Endodermal cell (in vitro differentiated cells): ENCODE data around the gene AZIN2. TPM values are rescaled to one million over a fixed set of nuclear protein-coding genes. Genes with fewer than 3 reads are reported as not detected.
A peak's percentile ranks its signal among the peaks of the same experiment; 100 is the strongest.
"Not testable (repeated sequence)": the region's sequence is repeated elsewhere in the genome, so short reads cannot be mapped to it uniquely, and the experiment has no call there.

Source experiments
- DNase-seq: peaks from one replicate; pipeline ENCODE4 v3.0.0-alpha.2; 2017
- H3K27ac ChIP-seq: 2 replicates; pipeline ENCODE4 v1.5.1; 2013; ENCODE audit warnings: mild to moderate bottlenecking, low read depth, low read length, moderate library complexity
- H3K27me3 ChIP-seq: 2 replicates; pipeline ENCODE4 v1.6.1; 2013; ENCODE audit warnings: mild to moderate bottlenecking, low read length, moderate library complexity; ENCODE audit not compliant: insufficient read depth, control insufficient read depth, poor library complexity, severe bottlenecking
- H3K36me3 ChIP-seq: 2 replicates; pipeline ENCODE4 v1.7.0; 2013; ENCODE audit warnings: mild to moderate bottlenecking, low read length, moderate library complexity; ENCODE audit not compliant: control insufficient read depth, insufficient read depth
- H3K4me1 ChIP-seq: one replicate; pipeline ENCODE4 v1.7.0; 2013; ENCODE audit warnings: low read length; ENCODE audit not compliant: control insufficient read depth, insufficient read depth
- H3K4me3 ChIP-seq: 2 replicates; pipeline ENCODE4 v1.5.1; 2013; ENCODE audit warnings: mild to moderate bottlenecking, low read length, moderate library complexity
- H3K9ac ChIP-seq: 2 replicates; pipeline ENCODE4 v1.6.1; 2013; ENCODE audit warnings: mild to moderate bottlenecking, low read length, moderate library complexity; ENCODE audit not compliant: poor library complexity, severe bottlenecking; ENCODE audit errors: extremely low read depth
- H3K9me3 ChIP-seq: 2 replicates; pipeline ENCODE4 v1.6.1; 2013; ENCODE audit warnings: mild to moderate bottlenecking, low read length, moderate library complexity; ENCODE audit not compliant: control insufficient read depth
- H3K27ac Mint-ChIP-seq: 2 replicates; pipeline ENCODE4 v1.8.0; 2020; ENCODE audit warnings: mixed read lengths
- H3K27me3 Mint-ChIP-seq: 2 replicates; pipeline ENCODE4 v1.8.0; 2021; ENCODE audit warnings: mild to moderate bottlenecking, mixed read lengths; ENCODE audit not compliant: insufficient read depth
- H3K36me3 Mint-ChIP-seq: 2 replicates; pipeline ENCODE4 v1.8.0; 2020; ENCODE audit warnings: low read depth, mixed read lengths
- H3K4me1 Mint-ChIP-seq: 2 replicates; pipeline ENCODE4 v1.8.0; 2020; ENCODE audit warnings: mixed read lengths
- H3K4me3 Mint-ChIP-seq: 2 replicates; pipeline ENCODE4 v1.8.0; 2020; ENCODE audit warnings: mild to moderate bottlenecking, moderate library complexity, mixed read lengths
- H3K9me3 Mint-ChIP-seq: 2 replicates; pipeline ENCODE4 v1.8.0; 2020; ENCODE audit warnings: mild to moderate bottlenecking, mixed read lengths
- WGBS, 2 experiments: methylation state at CpG; one replicate each; pipeline versions ENCODE4 v1.1.5 to v1.1.7; 2013; ENCODE audit warnings: missing lambda C conversion rate in 2 of 2, mixed read lengths in 1 of 2; ENCODE audit not compliant: insufficient coverage in 1 of 2, insufficient read length in 1 of 2; 5-methylcytosine and 5-hydroxymethylcytosine counted together
- total RNA-seq, 2 donors: library from RNA; stranded (reverse); fragmentation: NEBNext Ultra II Directional in 1 of 2; extraction: Animal tissue kit (Norgen Biotek cat#: 25700) in 1 of 2; gene quantifications; 2 replicates in 1 of 2; 3 replicates in 1 of 2; pipeline ENCODE4 v1.2.1, GENCODE V29; 2021
- TF ChIP-seq, protein P1 (sequence below): fragments of 200-600 bp; sonication (generic); conservative IDR thresholded peaks from 2 replicates; pipeline ENCODE4 v1.5.0; 2021; ENCODE audit warnings: antibody characterized with exemption, mild to moderate bottlenecking

Gene AZIN2
- total RNA-seq, 2 donors from 2014 or later, result 1.7 to 3.0 TPM

GRCh38 chr1:33057095-33057494 lies 23.9 kb upstream of the AZIN2 start:
- WGBS, 2 experiments, result 86 to 89% methylated on average over 2 of the region's 2 CpGs
- no peak overlapping the region for H3K4me3 ChIP-seq
- Mint-ChIP-seq H3K27me3 (peaks cover 19% of the 10 kb centered on the region), H3K9me3 (peaks cover 28% of the 10 kb centered on the region), H3K36me3 (peaks cover 4% of the 10 kb centered on the region), H3K27ac (no peak overlapping the region), H3K4me1 (no peaks in the 10 kb centered on the region), H3K4me3 (no peak overlapping the region)
- H3K27ac ChIP-seq, result no peak overlapping the region
- no peaks in the 10 kb centered on the region for H3K36me3 ChIP-seq
- H3K27me3 ChIP-seq, result no peaks in the 10 kb centered on the region
- no peak for DNase-seq
- H3K9ac ChIP-seq, result no peak overlapping the region
- peaks cover 12% of the 10 kb centered on the region for H3K9me3 ChIP-seq
- TF ChIP-seq, protein P1, sequence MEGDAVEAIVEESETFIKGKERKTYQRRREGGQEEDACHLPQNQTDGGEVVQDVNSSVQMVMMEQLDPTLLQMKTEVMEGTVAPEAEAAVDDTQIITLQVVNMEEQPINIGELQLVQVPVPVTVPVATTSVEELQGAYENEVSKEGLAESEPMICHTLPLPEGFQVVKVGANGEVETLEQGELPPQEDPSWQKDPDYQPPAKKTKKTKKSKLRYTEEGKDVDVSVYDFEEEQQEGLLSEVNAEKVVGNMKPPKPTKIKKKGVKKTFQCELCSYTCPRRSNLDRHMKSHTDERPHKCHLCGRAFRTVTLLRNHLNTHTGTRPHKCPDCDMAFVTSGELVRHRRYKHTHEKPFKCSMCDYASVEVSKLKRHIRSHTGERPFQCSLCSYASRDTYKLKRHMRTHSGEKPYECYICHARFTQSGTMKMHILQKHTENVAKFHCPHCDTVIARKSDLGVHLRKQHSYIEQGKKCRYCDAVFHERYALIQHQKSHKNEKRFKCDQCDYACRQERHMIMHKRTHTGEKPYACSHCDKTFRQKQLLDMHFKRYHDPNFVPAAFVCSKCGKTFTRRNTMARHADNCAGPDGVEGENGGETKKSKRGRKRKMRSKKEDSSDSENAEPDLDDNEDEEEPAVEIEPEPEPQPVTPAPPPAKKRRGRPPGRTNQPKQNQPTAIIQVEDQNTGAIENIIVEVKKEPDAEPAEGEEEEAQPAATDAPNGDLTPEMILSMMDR, result no peak
- no peaks in the 10 kb centered on the region for H3K4me1 ChIP-seq

- TF ChIP-seq, protein P1, result no peak
- DNase-seq, result no peak
- H3K9ac ChIP-seq, result no peak overlapping the region
- no peak overlapping the region for H3K4me3 ChIP-seq
- Mint-ChIP-seq H3K4me3 (no peak overlapping the region), H3K27me3 (peaks cover 19% of the 10 kb centered on the region), H3K4me1 (no peaks in the 10 kb centered on the region), H3K36me3 (peaks cover 2% of the 10 kb centered on the region), H3K27ac (no peak overlapping the region), H3K9me3 (peaks cover 52% of the 10 kb centered on the region)
- H3K9me3 ChIP-seq, result peaks cover 35% of the 10 kb centered on the region
- no peaks in the 10 kb centered on the region for H3K36me3 ChIP-seq
- 92 to 100% methylated on average over 1 to 2 of the region's 2 CpGs for WGBS, 2 experiments
- no peaks in the 10 kb centered on the region for H3K27me3 ChIP-seq
- H3K27ac ChIP-seq, result no peak overlapping the region
- H3K4me1 ChIP-seq, result no peaks in the 10 kb centered on the region
These were observed 20.3 kb upstream of the AZIN2 start for GRCh38 chr1:33060579-33061083.

- H3K4me1 ChIP-seq, result no peaks in the 10 kb centered on the region
- no peak overlapping the region for H3K4me3 Mint-ChIP-seq
- H3K36me3 ChIP-seq, result no peaks in the 10 kb centered on the region
- H3K27me3 ChIP-seq, result no peaks in the 10 kb centered on the region
- no peak overlapping the region for H3K27ac Mint-ChIP-seq
- no peak for DNase-seq
- H3K9me3 Mint-ChIP-seq, result peaks cover 64% of the 10 kb centered on the region
- H3K27ac ChIP-seq, result no peak overlapping the region
- TF ChIP-seq, protein P1, result no peak
- H3K4me1 Mint-ChIP-seq, result no peaks in the 10 kb centered on the region
- peaks cover 47% of the 10 kb centered on the region for H3K9me3 ChIP-seq
- H3K9ac ChIP-seq, result no peak overlapping the region
- H3K36me3 Mint-ChIP-seq, result peaks cover 2% of the 10 kb centered on the region
- no peak overlapping the region for H3K4me3 ChIP-seq
- H3K27me3 Mint-ChIP-seq, result peaks cover 19% of the 10 kb centered on the region
These were observed 19.1 kb upstream of the AZIN2 start for GRCh38 chr1:33061834-33062233.

- H3K4me1 Mint-ChIP-seq, H3K36me3 Mint-ChIP-seq, H3K4me3 Mint-ChIP-seq, H3K27ac Mint-ChIP-seq, H3K36me3 ChIP-seq, H3K9ac ChIP-seq, H3K4me1 ChIP-seq, H3K27ac ChIP-seq, DNase-seq, H3K27me3 ChIP-seq: not testable (repeated sequence)
- H3K4me3 ChIP-seq, result peak overlapping the region; percentile 70
- peaks cover 47% of the 10 kb centered on the region for H3K9me3 ChIP-seq
- H3K27me3 Mint-ChIP-seq, result peaks cover 23% of the 10 kb centered on the region
- peaks cover 68% of the 10 kb centered on the region for H3K9me3 Mint-ChIP-seq
- 92 to 97% methylated on average over 6 to 9 of the region's 9 CpGs for WGBS, 2 experiments
These were observed 16.7 kb upstream of the AZIN2 start for GRCh38 chr1:33064284-33064683.
